Right lobe of liver (tissue), 4 donors: ENCODE results near the gene MYL7.
A peak's percentile ranks its signal among the peaks of the same experiment; 100 is the strongest.

Experiments
- CTCF ChIP-seq, 4 donors: fragments of 200-600 bp in 3 of 4; fragments of 450-650 bp in 1 of 4; IDR thresholded peaks; one replicate each; pipeline versions ENCODE4 v1.5.1 to v1.8.0; 2016 to 2022; ENCODE audit warnings: antibody characterized with exemption in 4 of 4, mild to moderate bottlenecking in 2 of 4
- POLR2A ChIP-seq: fragments of 450-650 bp; IDR thresholded peaks from one replicate; pipeline ENCODE4 v1.6.1; 2017; ENCODE audit warnings: antibody characterized with exemption, mild to moderate bottlenecking
- donor health status: DM: no; HTN: no; CAD: no.
- donor health status: DM: no; HTN: no; CAD: no.
- donor health status: DM: no; HTN: yes; CAD: no.

DNA sequence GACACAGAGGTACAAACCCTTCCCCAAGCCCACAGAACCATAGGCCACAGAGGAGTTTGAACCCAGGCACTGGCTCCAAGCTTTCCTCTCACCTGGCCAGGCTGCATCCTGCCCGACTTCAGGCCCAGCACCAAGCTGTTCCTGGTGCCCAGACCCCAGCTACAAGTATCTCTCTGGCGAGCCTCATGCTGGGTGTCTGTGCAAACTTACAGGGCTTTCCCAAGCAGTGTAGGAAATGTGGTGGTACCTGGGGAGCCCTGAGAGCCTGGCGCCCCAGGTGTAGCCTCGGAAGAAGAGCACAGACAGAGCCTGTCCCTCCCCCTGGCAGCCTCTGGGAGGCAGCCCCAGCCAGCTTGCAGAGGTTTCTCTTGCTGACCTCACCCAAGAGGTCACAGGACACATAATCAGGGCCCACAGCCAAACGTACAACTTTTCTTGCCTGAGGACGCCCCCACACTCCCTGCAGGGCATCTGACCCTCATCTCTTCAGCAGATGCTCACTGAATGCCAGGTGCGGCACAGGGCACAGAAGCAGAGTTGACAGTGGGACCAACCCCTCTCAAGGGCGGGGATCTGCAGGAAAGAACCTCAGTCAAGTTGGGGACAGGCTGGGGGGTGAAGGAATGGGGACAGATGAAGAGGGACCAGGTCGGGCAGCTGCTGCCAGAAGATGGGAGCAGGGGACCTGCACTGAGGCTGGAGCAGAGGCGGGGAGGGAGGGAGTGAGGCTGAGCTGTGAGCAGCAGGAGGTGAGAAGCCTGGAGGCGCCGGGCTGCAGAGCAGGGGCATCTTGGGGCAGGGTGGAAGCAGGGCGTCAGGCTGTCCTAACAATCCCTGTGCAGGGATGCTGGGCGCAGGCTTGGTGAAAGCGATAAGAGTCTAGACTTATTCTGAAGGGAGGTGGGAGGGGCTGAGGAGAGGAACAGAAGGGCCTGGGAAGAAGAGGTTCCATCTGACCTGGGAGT lies 16.3 kb upstream of the MYL7 start:
- TF ChIP-seq CTCF (IDR thresholded peaks at IDR 0.05) (peak; percentile 30 to 55 (median 41)), POLR2A (no peak)
